ENCODE results near the gene CTNNA3. TPM values are rescaled to one million over a fixed set of nuclear protein-coding genes. Genes with fewer than 3 reads are reported as not detected.

Gene CTNNA3
- total and polyA plus RNA-seq, 2 donors (not counting 1 experiment from before 2014, with no cell fraction given), result not detected

- Histone ChIP-seq H3K4me1 (ENCODE audit: control insufficient read depth, extremely low read depth, insufficient read depth, low read length) (no peaks in the 10 kb centered on the region), H3K36me3 (ENCODE audit: control insufficient read depth, insufficient read depth, low read length) (no peaks in the 10 kb centered on the region), H3K27me3 (ENCODE audit: control insufficient read depth, insufficient read depth, low read length) (no peaks in the 10 kb centered on the region), H4K20me1 (ENCODE audit: control insufficient read depth, extremely low read depth, insufficient read depth, low read length) (no peaks in the 10 kb centered on the region), H3K4me3 (replicated peaks in 1 of 4; ENCODE audit: control extremely low read depth in 1 of 4, insufficient read depth in 1 of 4, low read depth in 3 of 4, low read length in 4 of 4) (no peak overlapping the region), H3K79me2 (ENCODE audit: control insufficient read depth, insufficient read depth, low read length) (no peaks in the 10 kb centered on the region), H3K9ac (ENCODE audit: insufficient read depth, low read length) (no peak overlapping the region), H2AFZ (ENCODE audit: low read length) (no peak overlapping the region), H3K9me3 (ENCODE audit: control insufficient read depth, insufficient read depth, low read depth, low read length) (no peaks in the 10 kb centered on the region), H3K4me2 (ENCODE audit: extremely low read depth, insufficient read depth, low read length) (no peak overlapping the region), H3K27ac (ENCODE audit: insufficient read depth, low read length) (no peak overlapping the region)
- DNase-seq (ENCODE audit: low read depth in 2 of 2), result no peak
- TF ChIP-seq CTCF (conservative IDR thresholded peaks at IDR 0.05 in 1 of 2, IDR thresholded peaks at IDR 0.05 in 1 of 2; ENCODE audit: low read depth in 1 of 2, low read length in 2 of 2) (no peak), EZH2 (IDR thresholded peaks at IDR 0.05; ENCODE audit: low read length, missing control alignments) (no peak)
Observed at GRCh38 chr10:67299761-67300160, 396.2 kb downstream of the CTNNA3 start.

DNA sequence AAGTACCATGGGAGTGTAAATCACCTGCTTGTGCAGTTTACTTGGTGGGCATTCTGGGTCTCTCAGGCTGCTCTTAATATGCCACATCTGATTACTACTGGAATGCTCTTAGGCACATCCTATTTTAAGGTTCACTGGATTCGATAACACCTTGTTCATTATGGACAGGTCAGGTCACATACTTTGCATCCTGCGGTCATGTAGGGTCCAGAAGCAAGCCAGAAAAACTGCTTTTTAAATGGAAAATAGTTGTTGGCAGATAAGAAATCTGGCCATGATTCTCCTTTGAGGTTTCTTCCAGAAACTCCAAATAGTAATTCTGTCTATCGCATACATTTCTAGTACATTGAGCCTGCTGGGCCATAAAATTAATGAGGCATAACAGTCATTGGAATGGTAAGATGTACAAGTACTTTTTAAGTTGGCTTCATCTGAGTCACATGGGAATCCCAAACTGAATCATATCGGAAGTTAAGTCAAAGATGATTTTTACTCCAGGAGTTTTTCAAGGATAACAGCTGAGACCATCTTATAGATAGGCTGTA, 398.3 kb downstream of the CTNNA3 start:
- H3K4me3 ChIP-seq (replicated peaks in 1 of 4; ENCODE audit: control extremely low read depth in 1 of 4, insufficient read depth in 1 of 4, low read depth in 3 of 4, low read length in 4 of 4), result no peak overlapping the region
- H4K20me1 ChIP-seq (ENCODE audit: control insufficient read depth, extremely low read depth, insufficient read depth, low read length), result no peaks in the 10 kb centered on the region
- DNase-seq (ENCODE audit: low read depth in 2 of 2), result no peak
- no peaks in the 10 kb centered on the region for H3K27me3 ChIP-seq (ENCODE audit: control insufficient read depth, insufficient read depth, low read length)
- H3K36me3 ChIP-seq (ENCODE audit: control insufficient read depth, insufficient read depth, low read length), result no peaks in the 10 kb centered on the region
- no peaks in the 10 kb centered on the region for H3K4me1 ChIP-seq (ENCODE audit: control insufficient read depth, extremely low read depth, insufficient read depth, low read length)
- no peak overlapping the region for H3K4me2 ChIP-seq (ENCODE audit: extremely low read depth, insufficient read depth, low read length)
- no peak overlapping the region for H3K9ac ChIP-seq (ENCODE audit: insufficient read depth, low read length)
- TF ChIP-seq CTCF (conservative IDR thresholded peaks at IDR 0.05 in 1 of 2, IDR thresholded peaks at IDR 0.05 in 1 of 2; ENCODE audit: low read depth in 1 of 2, low read length in 2 of 2) (no peak), EZH2 (IDR thresholded peaks at IDR 0.05; ENCODE audit: low read length, missing control alignments) (no peak)
- no peaks in the 10 kb centered on the region for H3K79me2 ChIP-seq (ENCODE audit: control insufficient read depth, insufficient read depth, low read length)
- no peaks in the 10 kb centered on the region for H3K9me3 ChIP-seq (ENCODE audit: control insufficient read depth, insufficient read depth, low read depth, low read length)
- no peak overlapping the region for H2AFZ ChIP-seq (ENCODE audit: low read length)
- H3K27ac ChIP-seq (ENCODE audit: insufficient read depth, low read length), result no peak overlapping the region

GRCh38 chr10:67296926-67297325, 399.1 kb downstream of the CTNNA3 start:
- DNase-seq (ENCODE audit: low read depth in 2 of 2), result no peak
- TF ChIP-seq CTCF (conservative IDR thresholded peaks at IDR 0.05 in 1 of 2, IDR thresholded peaks at IDR 0.05 in 1 of 2; ENCODE audit: low read depth in 1 of 2, low read length in 2 of 2) (no peak), EZH2 (IDR thresholded peaks at IDR 0.05; ENCODE audit: low read length, missing control alignments) (no peak)
- no peak overlapping the region for H2AFZ ChIP-seq (ENCODE audit: low read length)

More at GRCh38 chr10:67296926-67297325, 399.1 kb downstream of the CTNNA3 start:
- Histone ChIP-seq H3K4me3 (replicated peaks in 1 of 4; ENCODE audit: control extremely low read depth in 1 of 4, insufficient read depth in 1 of 4, low read depth in 3 of 4, low read length in 4 of 4) (no peak overlapping the region), H3K36me3 (ENCODE audit: control insufficient read depth, insufficient read depth, low read length) (no peaks in the 10 kb centered on the region), H3K79me2 (ENCODE audit: control insufficient read depth, insufficient read depth, low read length) (no peaks in the 10 kb centered on the region), H3K9ac (ENCODE audit: insufficient read depth, low read length) (no peak overlapping the region), H3K9me3 (ENCODE audit: control insufficient read depth, insufficient read depth, low read depth, low read length) (no peaks in the 10 kb centered on the region), H3K27me3 (ENCODE audit: control insufficient read depth, insufficient read depth, low read length) (no peaks in the 10 kb centered on the region), H4K20me1 (ENCODE audit: control insufficient read depth, extremely low read depth, insufficient read depth, low read length) (no peaks in the 10 kb centered on the region), H3K4me2 (ENCODE audit: extremely low read depth, insufficient read depth, low read length) (no peak overlapping the region), H3K27ac (ENCODE audit: insufficient read depth, low read length) (no peak overlapping the region), H3K4me1 (ENCODE audit: control insufficient read depth, extremely low read depth, insufficient read depth, low read length) (no peaks in the 10 kb centered on the region)
